Parathyroid adenoma (tissue), 2 donors: ENCODE measurements around the gene SRP14.

Experiments
- H2AFZ ChIP-seq: fragments of 300-600 bp; sonication (generic); one replicate; pipeline ENCODE4 v1.7.0; 2017; ENCODE audit warnings: antibody characterized with exemption, mild to moderate bottlenecking
- H3K27ac ChIP-seq: fragments of 300-600 bp; sonication (generic); one replicate; pipeline ENCODE4 v1.7.0; 2017
- H3K27me3 ChIP-seq: fragments of 300-600 bp; sonication (generic); one replicate; pipeline ENCODE4 v1.7.0; 2017; ENCODE audit warnings: low read length; ENCODE audit not compliant: control insufficient read depth, insufficient read depth
- H3K36me3 ChIP-seq: fragments of 300-600 bp; sonication (generic); one replicate; pipeline ENCODE4 v1.7.0; 2017; ENCODE audit warnings: low read length; ENCODE audit not compliant: control insufficient read depth, insufficient read depth
- H3K4me1 ChIP-seq: fragments of 300-600 bp; sonication (generic); one replicate; pipeline ENCODE4 v1.7.0; 2017; ENCODE audit warnings: control low read depth
- H3K4me2 ChIP-seq: fragments of 300-600 bp; sonication (generic); one replicate; pipeline ENCODE4 v1.7.0; 2017; ENCODE audit warnings: low read length
- H3K4me3 ChIP-seq: fragments of 300-600 bp; sonication (generic); one replicate; pipeline ENCODE4 v1.7.0; 2017; ENCODE audit warnings: low read depth, low read length
- H3K79me2 ChIP-seq: fragments of 300-600 bp; sonication (generic); one replicate; pipeline ENCODE4 v1.7.0; 2017; ENCODE audit warnings: control low read depth
- H3K9ac ChIP-seq: fragments of 300-600 bp; sonication (generic); one replicate; pipeline ENCODE4 v1.7.0; 2017; ENCODE audit warnings: mild to moderate bottlenecking
- H3K9me3 ChIP-seq: fragments of 300-600 bp; sonication (generic); one replicate; pipeline ENCODE4 v1.7.0; 2017; ENCODE audit warnings: low read length; ENCODE audit not compliant: control insufficient read depth
- CTCF ChIP-seq: fragments of 300-600 bp; sonication (generic); IDR thresholded peaks from one replicate; pipeline ENCODE4 v1.7.0; 2017; ENCODE audit warnings: antibody characterized with exemption, mild to moderate bottlenecking
- donor health status: primary hyperparathyroidism.

SRP14 gene

GRCh38 chr15:40058476-40059140 lies 19.6 kb upstream of the SRP14 start:
- Histone ChIP-seq H3K4me3 (no peak overlapping the region), H3K27ac (no peak overlapping the region), H2AFZ (no peak overlapping the region), H3K4me1 (peaks cover 2% of the 10 kb centered on the region), H3K9me3 (no peaks in the 10 kb centered on the region), H3K79me2 (no peaks in the 10 kb centered on the region), H3K9ac (no peak overlapping the region), H3K27me3 (no peaks in the 10 kb centered on the region), H3K4me2 (no peak overlapping the region), H3K36me3 (no peaks in the 10 kb centered on the region)
- no peak for TF ChIP-seq CTCF

- TF ChIP-seq CTCF, result no peak
- H3K9me3 ChIP-seq, result no peaks in the 10 kb centered on the region
- no peak overlapping the region for H3K9ac ChIP-seq
- H3K27me3 ChIP-seq, result no peaks in the 10 kb centered on the region
- no peak overlapping the region for H3K4me3 ChIP-seq
- H3K4me2 ChIP-seq, result no peak overlapping the region
- H2AFZ ChIP-seq, result no peak overlapping the region
- no peaks in the 10 kb centered on the region for H3K36me3 ChIP-seq
- no peak overlapping the region for H3K27ac ChIP-seq
- H3K4me1 ChIP-seq, result peaks cover 2% of the 10 kb centered on the region
- no peaks in the 10 kb centered on the region for H3K79me2 ChIP-seq
Measured at GRCh38 chr15:40055576-40056293, 16.8 kb upstream of the SRP14 start.

GRCh38 chr15:40054855-40055575 lies 16.0 kb upstream of the SRP14 start:
- H3K9ac ChIP-seq, result no peak overlapping the region
- no peaks in the 10 kb centered on the region for H3K9me3 ChIP-seq
- no peak overlapping the region for H3K4me2 ChIP-seq
- no peak overlapping the region for H3K4me3 ChIP-seq
- TF ChIP-seq CTCF, result no peak
- no peaks in the 10 kb centered on the region for H3K36me3 ChIP-seq
- H2AFZ ChIP-seq, result no peak overlapping the region
- no peaks in the 10 kb centered on the region for H3K27me3 ChIP-seq
- H3K27ac ChIP-seq, result no peak overlapping the region
- H3K4me1 ChIP-seq, result peaks cover 2% of the 10 kb centered on the region
- no peaks in the 10 kb centered on the region for H3K79me2 ChIP-seq

GRCh38 chr15:40054605-40054854 lies 15.5 kb upstream of the SRP14 start:
- Histone ChIP-seq H2AFZ (no peak overlapping the region), H3K4me2 (no peak overlapping the region), H3K9ac (no peak overlapping the region), H3K4me3 (no peak overlapping the region), H3K9me3 (no peaks in the 10 kb centered on the region), H3K27ac (no peak overlapping the region), H3K79me2 (no peaks in the 10 kb centered on the region), H3K36me3 (no peaks in the 10 kb centered on the region), H3K27me3 (no peaks in the 10 kb centered on the region), H3K4me1 (peaks cover 2% of the 10 kb centered on the region)
- TF ChIP-seq CTCF, result no peak
